Measurements from ENCODE around the gene STX8.
"Not testable (repeated sequence)": the region's sequence is repeated elsewhere in the genome, so short reads cannot be mapped to it uniquely, and the experiment has no call there.

The STX8 gene

DNA sequence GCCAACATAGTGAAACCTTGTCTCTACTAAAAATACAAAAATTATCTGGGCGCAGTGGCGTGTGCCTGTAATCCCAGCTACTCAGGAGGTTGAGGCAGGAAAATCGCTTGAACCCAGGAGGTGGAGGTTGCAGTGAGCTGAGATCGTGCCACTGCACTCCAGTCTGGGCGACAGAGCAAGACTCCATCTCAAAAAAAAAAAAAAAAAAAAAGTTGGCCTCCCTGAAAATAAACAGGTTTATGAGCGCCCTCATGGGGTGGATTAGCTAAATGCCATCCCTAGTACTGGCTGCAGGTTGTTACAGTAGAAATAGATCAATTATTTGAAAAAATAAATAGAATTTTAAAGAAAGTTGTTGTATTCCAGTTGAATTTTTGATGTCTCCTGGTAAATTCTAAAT is 20.9 kb downstream of the STX8 start:
- DNase-seq (ENCODE audit: low read depth), result peak; percentile 56
- not testable (repeated sequence) for H3K27me3 ChIP-seq (replicated peaks; ENCODE audit: control insufficient read depth, insufficient read depth, low read length); H3K4me3 ChIP-seq (ENCODE audit: low read length); H3K9ac ChIP-seq (ENCODE audit: low read length); H3K4me1 ChIP-seq (ENCODE audit: control insufficient read depth, insufficient read depth, low read length); H3K9me3 ChIP-seq (ENCODE audit: control insufficient read depth, low read length); H3K36me3 ChIP-seq (ENCODE audit: control insufficient read depth, insufficient read depth, low read length, severe bottlenecking)

DNA sequence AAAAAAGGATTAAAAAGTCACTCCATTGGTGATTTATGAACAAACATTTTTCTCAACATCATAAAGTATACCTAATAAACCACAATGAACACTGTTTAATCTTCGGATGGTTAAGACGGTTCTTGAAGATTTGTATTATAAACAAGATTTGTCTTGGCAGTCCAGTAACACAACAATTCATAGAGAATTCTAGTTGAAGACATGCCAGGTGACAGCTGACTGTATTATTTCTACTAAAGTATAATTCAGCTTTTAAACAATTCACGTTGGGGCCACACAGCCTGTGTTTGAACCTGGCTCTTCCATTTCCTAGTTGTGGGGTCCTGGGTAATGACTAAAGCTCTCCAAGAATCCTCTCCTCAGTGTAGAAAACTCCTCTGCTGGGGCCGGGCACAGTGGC is 22.0 kb downstream of the STX8 start:
- Histone ChIP-seq H3K9me3 (ENCODE audit: control insufficient read depth, low read length) (no peaks in the 10 kb centered on the region), H3K4me1 (ENCODE audit: control insufficient read depth, insufficient read depth, low read length) (no peaks in the 10 kb centered on the region), H3K27me3 (replicated peaks; ENCODE audit: control insufficient read depth, insufficient read depth, low read length) (no peaks in the 10 kb centered on the region), H3K9ac (ENCODE audit: low read length) (no peak overlapping the region), H3K4me3 (ENCODE audit: low read length) (no peak overlapping the region), H3K36me3 (ENCODE audit: control insufficient read depth, insufficient read depth, low read length, severe bottlenecking) (peaks cover 3% of the 10 kb centered on the region)
- no peak for DNase-seq (ENCODE audit: low read depth)

GRCh38 chr17:9553181-9553580 is 22.4 kb downstream of the STX8 start:
- no peak for DNase-seq (ENCODE audit: low read depth)

DNA sequence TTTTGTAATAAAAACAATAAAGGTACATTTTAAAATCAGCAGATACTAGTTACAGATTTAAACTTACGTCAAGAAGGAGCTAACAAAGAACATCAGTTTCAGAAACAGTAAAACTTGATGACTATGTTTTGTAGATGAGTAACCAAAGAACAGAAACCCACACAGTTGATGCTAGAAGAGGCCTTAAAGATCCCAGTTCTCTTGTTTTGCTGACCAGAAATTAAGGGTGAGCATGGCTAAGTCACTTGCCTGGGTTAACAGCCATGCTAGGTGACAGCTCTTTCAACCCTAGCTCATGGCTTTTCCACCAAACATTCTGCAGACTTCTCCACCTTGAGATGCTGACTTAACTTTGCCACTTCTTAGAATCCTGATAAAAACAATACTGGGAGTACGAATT is 26.4 kb downstream of the STX8 start:
- no peaks in the 10 kb centered on the region for H3K36me3 ChIP-seq (ENCODE audit: control insufficient read depth, insufficient read depth, low read length, severe bottlenecking)
- H3K27me3 ChIP-seq (replicated peaks; ENCODE audit: control insufficient read depth, insufficient read depth, low read length), result no peaks in the 10 kb centered on the region
- H3K9me3 ChIP-seq (ENCODE audit: control insufficient read depth, low read length), result no peaks in the 10 kb centered on the region
- no peak overlapping the region for H3K4me3 ChIP-seq (ENCODE audit: low read length)
- no peak for DNase-seq (ENCODE audit: low read depth)
- no peak overlapping the region for H3K9ac ChIP-seq (ENCODE audit: low read length)
- H3K4me1 ChIP-seq (ENCODE audit: control insufficient read depth, insufficient read depth, low read length), result no peaks in the 10 kb centered on the region

More at GRCh38 chr17:9553181-9553580, 22.4 kb downstream of the STX8 start:
- Histone ChIP-seq H3K9ac (ENCODE audit: low read length) (no peak overlapping the region), H3K4me3 (ENCODE audit: low read length) (no peak overlapping the region), H3K9me3 (ENCODE audit: control insufficient read depth, low read length) (no peaks in the 10 kb centered on the region), H3K36me3 (ENCODE audit: control insufficient read depth, insufficient read depth, low read length, severe bottlenecking) (peaks cover 3% of the 10 kb centered on the region), H3K4me1 (ENCODE audit: control insufficient read depth, insufficient read depth, low read length) (no peaks in the 10 kb centered on the region), H3K27me3 (replicated peaks; ENCODE audit: control insufficient read depth, insufficient read depth, low read length) (no peaks in the 10 kb centered on the region)

DNA sequence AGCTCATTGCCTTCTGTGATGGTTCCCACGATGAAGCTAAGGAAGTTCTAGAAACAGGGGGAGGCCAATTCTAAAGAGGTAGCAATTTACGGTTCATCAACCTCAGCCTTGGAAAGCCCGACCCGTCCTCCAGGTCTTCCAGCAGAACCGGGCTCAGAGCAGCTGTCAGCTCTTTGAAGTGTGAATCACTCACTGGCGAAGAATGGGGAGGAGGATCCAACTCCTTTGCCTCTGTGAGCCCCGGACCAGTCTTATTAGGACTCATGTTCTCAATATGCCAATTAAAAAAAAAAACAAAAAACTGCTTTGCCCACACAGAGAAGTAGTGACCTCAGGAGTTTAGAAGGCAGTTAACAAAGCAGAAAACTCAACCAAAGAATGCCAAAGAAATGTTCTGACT is 31.4 kb downstream of the STX8 start:
- H3K9ac ChIP-seq (ENCODE audit: low read length), result no peak overlapping the region
- H3K4me1 ChIP-seq (ENCODE audit: control insufficient read depth, insufficient read depth, low read length), result no peaks in the 10 kb centered on the region
- DNase-seq (ENCODE audit: low read depth), result no peak
- no peaks in the 10 kb centered on the region for H3K9me3 ChIP-seq (ENCODE audit: control insufficient read depth, low read length)
- no peaks in the 10 kb centered on the region for H3K36me3 ChIP-seq (ENCODE audit: control insufficient read depth, insufficient read depth, low read length, severe bottlenecking)
- H3K4me3 ChIP-seq (ENCODE audit: low read length), result no peak overlapping the region
- no peaks in the 10 kb centered on the region for H3K27me3 ChIP-seq (replicated peaks; ENCODE audit: control insufficient read depth, insufficient read depth, low read length)

DNA sequence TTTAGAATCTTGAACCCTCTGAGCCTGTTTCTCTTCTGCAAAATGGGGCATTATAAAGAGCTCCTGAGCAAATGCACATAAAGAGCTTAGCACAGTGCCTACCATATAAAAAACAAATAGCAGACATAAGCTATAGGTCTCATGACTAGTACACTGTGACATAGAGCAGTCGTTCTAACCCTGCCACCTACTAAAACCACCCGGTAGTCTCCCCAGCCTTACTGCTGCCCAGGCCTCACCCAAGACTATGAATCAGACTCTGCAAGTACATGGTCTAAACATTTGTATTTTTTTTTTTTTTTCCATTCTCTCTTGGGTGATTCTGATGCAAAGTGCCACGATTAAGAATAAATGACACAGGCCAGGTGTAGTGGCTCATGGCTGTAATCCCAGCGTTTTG is 33.9 kb downstream of the STX8 start:
- Histone ChIP-seq H3K4me3 (ENCODE audit: low read length) (no peak overlapping the region), H3K36me3 (ENCODE audit: control insufficient read depth, insufficient read depth, low read length, severe bottlenecking) (no peaks in the 10 kb centered on the region), H3K4me1 (ENCODE audit: control insufficient read depth, insufficient read depth, low read length) (no peaks in the 10 kb centered on the region), H3K9me3 (ENCODE audit: control insufficient read depth, low read length) (no peaks in the 10 kb centered on the region), H3K27me3 (replicated peaks; ENCODE audit: control insufficient read depth, insufficient read depth, low read length) (no peaks in the 10 kb centered on the region), H3K9ac (ENCODE audit: low read length) (no peak overlapping the region)
- no peak for DNase-seq (ENCODE audit: low read depth)

DNA sequence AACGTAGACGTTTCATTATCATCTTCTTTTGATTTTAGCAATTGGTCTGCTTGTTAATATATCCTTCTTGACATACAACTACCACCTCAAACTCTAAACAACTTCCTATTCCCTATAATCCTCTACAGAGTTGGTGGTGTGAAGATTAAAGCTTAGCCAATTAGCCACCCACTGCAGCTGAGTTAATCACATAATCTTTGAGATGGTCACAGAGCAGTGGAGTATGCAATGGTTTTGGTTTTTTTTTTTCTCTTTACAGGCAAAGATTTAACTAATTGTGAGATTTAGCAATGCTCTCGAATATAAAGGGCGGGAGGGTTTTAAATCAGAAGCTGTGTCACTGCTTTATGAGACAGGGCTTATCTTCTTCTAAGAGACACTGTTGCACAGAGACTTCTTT is 37.0 kb downstream of the STX8 start:
- Histone ChIP-seq H3K9me3 (ENCODE audit: control insufficient read depth, low read length) (no peaks in the 10 kb centered on the region), H3K36me3 (ENCODE audit: control insufficient read depth, insufficient read depth, low read length, severe bottlenecking) (no peaks in the 10 kb centered on the region), H3K4me1 (ENCODE audit: control insufficient read depth, insufficient read depth, low read length) (no peaks in the 10 kb centered on the region), H3K4me3 (ENCODE audit: low read length) (no peak overlapping the region), H3K27me3 (replicated peaks; ENCODE audit: control insufficient read depth, insufficient read depth, low read length) (no peaks in the 10 kb centered on the region), H3K9ac (ENCODE audit: low read length) (no peak overlapping the region)
- DNase-seq (ENCODE audit: low read depth), result no peak

DNA sequence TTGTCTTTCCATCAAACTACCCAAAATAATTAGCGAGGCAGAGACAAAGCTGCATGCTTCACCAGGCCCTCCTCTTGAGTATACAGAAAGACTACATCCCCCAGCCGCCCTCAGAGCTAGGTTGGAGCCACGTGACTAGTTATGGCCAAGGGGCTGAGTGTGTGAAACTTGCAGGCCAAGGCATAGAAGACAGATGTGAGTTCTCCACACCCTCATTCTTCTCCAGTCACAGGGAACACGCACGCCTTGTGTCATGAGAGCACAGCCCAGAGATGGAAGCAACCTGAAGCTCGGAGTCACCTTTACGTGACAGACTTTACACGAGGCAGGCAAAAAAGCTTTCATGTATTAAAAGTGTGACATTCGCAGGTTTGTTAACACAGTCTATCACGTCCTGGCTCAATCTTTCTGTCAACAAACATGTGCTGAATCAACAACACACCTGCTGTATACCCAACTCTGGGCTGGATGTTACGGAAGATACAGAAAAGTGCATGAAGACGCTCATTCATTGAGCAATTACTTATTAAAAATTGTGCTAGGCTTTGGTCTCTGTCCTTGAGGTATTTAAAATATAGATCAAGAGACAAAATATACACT is 38.3 kb downstream of the STX8 start:
- no peak for DNase-seq (ENCODE audit: low read depth)
- Histone ChIP-seq H3K9ac (ENCODE audit: low read length) (no peak overlapping the region), H3K36me3 (ENCODE audit: control insufficient read depth, insufficient read depth, low read length, severe bottlenecking) (no peaks in the 10 kb centered on the region), H3K9me3 (ENCODE audit: control insufficient read depth, low read length) (no peaks in the 10 kb centered on the region), H3K27me3 (replicated peaks; ENCODE audit: control insufficient read depth, insufficient read depth, low read length) (no peaks in the 10 kb centered on the region), H3K4me3 (ENCODE audit: low read length) (no peak overlapping the region), H3K4me1 (ENCODE audit: control insufficient read depth, insufficient read depth, low read length) (no peaks in the 10 kb centered on the region)

DNA sequence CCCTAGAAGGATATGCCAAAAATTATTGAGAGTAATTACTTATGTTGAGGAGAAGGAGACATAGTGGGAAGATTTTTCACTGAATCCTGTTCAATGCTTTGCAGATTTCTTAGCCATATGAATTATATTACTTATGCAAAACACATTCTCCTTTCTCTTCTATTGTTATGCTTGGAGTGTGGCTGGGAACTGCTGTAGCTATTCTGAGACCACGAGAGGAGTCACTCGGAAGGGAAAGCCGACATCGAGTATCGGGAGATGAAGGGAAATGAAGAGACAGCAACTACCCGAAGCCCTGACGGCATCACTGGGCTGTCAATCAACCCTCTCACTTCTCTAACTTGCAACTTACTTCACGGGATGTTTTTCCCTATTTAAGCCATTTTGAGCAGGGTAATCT is 39.6 kb downstream of the STX8 start:
- Histone ChIP-seq H3K36me3 (ENCODE audit: control insufficient read depth, insufficient read depth, low read length, severe bottlenecking) (no peaks in the 10 kb centered on the region), H3K27me3 (replicated peaks; ENCODE audit: control insufficient read depth, insufficient read depth, low read length) (no peaks in the 10 kb centered on the region), H3K9ac (ENCODE audit: low read length) (no peak overlapping the region)

DNA sequence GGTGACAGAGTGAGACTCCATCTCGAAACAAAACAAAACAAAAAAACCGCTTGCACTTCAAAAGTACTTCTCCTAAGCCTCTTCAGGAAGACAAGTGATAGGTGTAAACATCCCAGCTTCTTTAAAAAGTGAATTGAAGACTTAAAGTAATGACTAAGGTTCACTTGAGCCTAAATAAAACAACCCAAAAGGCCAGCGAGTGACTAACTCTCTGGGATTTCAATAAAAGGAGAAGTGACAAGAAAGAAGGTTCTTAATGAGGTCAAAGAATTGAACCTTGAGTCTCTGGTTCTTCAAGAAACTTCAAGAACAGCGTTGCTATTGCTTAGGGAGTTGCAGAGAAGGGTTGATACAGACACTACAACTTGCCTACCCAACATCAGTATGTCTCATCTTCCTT is 42.2 kb downstream of the STX8 start:
- H3K27me3 ChIP-seq (replicated peaks; ENCODE audit: control insufficient read depth, insufficient read depth, low read length), result no peaks in the 10 kb centered on the region
- no peak overlapping the region for H3K4me3 ChIP-seq (ENCODE audit: low read length)
- H3K9ac ChIP-seq (ENCODE audit: low read length), result no peak overlapping the region
- no peaks in the 10 kb centered on the region for H3K9me3 ChIP-seq (ENCODE audit: control insufficient read depth, low read length)
- no peaks in the 10 kb centered on the region for H3K36me3 ChIP-seq (ENCODE audit: control insufficient read depth, insufficient read depth, low read length, severe bottlenecking)
- DNase-seq (ENCODE audit: low read depth), result no peak
- no peaks in the 10 kb centered on the region for H3K4me1 ChIP-seq (ENCODE audit: control insufficient read depth, insufficient read depth, low read length)

More for the DNA sequence above, 39.6 kb downstream of the STX8 start:
- peak; percentile 2 for DNase-seq (ENCODE audit: low read depth)
- Histone ChIP-seq H3K4me3 (ENCODE audit: low read length) (no peak overlapping the region), H3K4me1 (ENCODE audit: control insufficient read depth, insufficient read depth, low read length) (no peaks in the 10 kb centered on the region), H3K9me3 (ENCODE audit: control insufficient read depth, low read length) (no peaks in the 10 kb centered on the region)

DNA sequence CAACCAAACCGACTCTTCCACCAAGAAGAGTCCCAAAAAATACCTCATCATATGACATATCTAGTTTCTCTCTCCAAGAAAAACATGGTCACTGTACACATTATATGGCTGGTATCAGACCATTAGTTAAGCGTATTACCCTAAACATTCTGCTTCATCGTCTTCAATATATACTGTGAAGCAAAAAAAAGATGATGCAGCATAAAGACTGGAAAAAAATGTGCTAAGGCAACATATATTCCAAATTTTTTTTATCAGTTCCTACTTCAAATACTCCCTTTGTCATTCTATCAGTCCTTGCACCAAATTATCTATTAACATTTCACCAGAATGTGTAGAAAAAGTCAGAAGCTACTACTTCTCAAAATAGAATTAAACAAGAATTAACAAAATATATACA is 42.9 kb downstream of the STX8 start:
- H3K9ac ChIP-seq (ENCODE audit: low read length), result no peak overlapping the region
- H3K36me3 ChIP-seq (ENCODE audit: control insufficient read depth, insufficient read depth, low read length, severe bottlenecking), result no peaks in the 10 kb centered on the region

GRCh38 chr17:9531034-9531433 is 44.6 kb downstream of the STX8 start:
- H3K9ac ChIP-seq (ENCODE audit: low read length), result no peak overlapping the region
- no peaks in the 10 kb centered on the region for H3K27me3 ChIP-seq (replicated peaks; ENCODE audit: control insufficient read depth, insufficient read depth, low read length)
- no peaks in the 10 kb centered on the region for H3K9me3 ChIP-seq (ENCODE audit: control insufficient read depth, low read length)
- H3K36me3 ChIP-seq (ENCODE audit: control insufficient read depth, insufficient read depth, low read length, severe bottlenecking), result no peaks in the 10 kb centered on the region
- H3K4me1 ChIP-seq (ENCODE audit: control insufficient read depth, insufficient read depth, low read length), result no peaks in the 10 kb centered on the region
- DNase-seq (ENCODE audit: low read depth), result no peak
- no peak overlapping the region for H3K4me3 ChIP-seq (ENCODE audit: low read length)

More for the DNA sequence above, 42.9 kb downstream of the STX8 start:
- H3K4me1 ChIP-seq (ENCODE audit: control insufficient read depth, insufficient read depth, low read length), result no peaks in the 10 kb centered on the region
- DNase-seq (ENCODE audit: low read depth), result no peak
- H3K9me3 ChIP-seq (ENCODE audit: control insufficient read depth, low read length), result no peaks in the 10 kb centered on the region
- H3K27me3 ChIP-seq (replicated peaks; ENCODE audit: control insufficient read depth, insufficient read depth, low read length), result no peaks in the 10 kb centered on the region
- H3K4me3 ChIP-seq (ENCODE audit: low read length), result no peak overlapping the region

Data from adipocyte (in vitro differentiated cells).